ENCODE measurements around the gene SENP3.
"Not testable (repeated sequence)": the region's sequence is repeated elsewhere in the genome, so short reads cannot be mapped to it uniquely, and the experiment has no call there.

Gene SENP3

DNA sequence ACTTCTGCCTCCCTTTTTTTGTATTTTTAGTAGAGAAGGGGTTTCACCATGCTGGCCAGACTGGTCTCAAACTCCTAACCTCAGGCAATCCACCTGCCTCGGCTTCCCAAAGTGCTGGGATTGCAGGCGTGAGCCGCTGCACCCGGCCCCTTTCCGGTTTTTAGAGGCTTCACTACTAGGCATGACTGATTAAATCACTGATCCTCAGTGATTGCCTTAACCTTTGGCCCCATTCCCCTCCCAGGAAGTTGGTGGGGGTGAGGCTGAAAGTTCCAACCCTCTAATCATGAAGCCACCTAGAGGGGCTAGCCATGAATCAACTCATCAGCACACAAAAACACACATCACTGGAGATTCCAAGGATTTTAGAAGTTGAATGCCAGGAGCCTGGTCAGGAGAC is 35.8 kb downstream of the SENP3 start:
- DNase-seq (ENCODE audit: low read depth), result not testable (repeated sequence)

DNA sequence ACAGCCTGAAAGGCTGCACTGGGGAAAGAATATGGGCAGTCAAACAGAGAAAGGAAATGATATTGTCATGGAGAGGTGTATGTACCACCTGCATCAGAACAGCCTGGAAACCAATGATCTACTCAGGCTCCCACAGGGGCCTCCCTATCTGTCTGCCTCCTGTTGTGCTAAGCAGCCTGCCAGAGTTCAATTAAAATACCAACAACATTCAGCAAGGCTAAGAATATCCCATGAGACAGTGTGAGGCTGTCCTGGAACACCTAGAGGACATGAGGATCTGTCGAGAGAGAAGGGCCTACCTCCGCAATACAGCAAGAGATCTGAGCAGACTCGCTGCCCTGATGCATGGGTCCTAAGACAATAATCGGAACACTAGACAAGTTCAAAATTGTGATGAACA is 44.6 kb downstream of the SENP3 start:
- no peak for DNase-seq (ENCODE audit: low read depth)

DNA sequence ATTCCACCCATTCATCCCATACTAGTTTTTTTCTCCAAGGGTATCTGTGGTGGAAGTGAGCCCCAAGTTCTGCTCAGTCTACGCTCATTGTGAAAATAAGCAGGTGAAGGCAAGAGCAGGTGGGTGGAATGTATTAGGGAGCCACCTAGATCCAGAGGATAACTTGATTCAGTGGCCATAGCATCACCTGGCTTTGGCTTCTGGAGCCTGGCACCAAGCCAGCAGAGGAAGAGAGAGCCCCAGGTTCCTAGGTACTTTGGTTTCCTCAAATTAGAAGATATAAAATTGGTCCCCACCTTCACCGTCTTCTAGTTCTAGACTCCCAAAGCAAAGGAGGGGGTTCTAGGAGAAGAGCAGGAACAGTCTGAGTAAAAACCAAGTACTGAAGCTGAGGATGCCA is 48.9 kb downstream of the SENP3 start:
- no peak for DNase-seq (ENCODE audit: low read depth)

DNA sequence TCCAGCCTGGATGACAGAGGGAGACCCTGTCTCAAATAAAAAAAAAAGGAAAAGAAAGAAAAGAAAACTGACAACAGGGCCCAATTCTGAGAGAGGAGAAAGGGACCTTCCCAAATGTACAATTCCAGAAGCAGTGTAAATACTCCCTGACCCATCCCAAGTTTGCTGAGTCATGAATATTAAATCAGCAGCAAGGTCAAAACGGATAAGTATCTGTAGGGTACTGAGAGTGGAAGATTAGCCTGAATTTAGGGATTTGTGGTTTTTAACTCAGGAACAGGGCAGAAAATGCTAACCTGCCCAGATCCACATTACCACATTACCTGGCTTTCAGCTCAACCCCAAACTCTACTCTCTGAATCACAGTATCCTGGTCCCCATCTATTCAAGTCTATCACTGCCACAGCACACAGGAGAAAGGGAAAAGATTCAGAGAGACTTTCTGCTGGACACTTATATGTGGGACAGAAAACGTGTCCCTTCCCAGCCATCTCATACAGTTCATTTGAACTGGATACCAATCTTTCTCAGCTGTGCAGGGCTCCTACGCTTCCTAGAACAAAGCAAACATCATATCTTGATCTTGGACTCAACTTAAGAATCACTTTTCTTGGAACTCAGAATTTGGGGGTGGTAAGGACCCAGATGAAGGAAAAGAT is 50.0 kb downstream of the SENP3 start:
- no peak for DNase-seq (ENCODE audit: low read depth)

DNA sequence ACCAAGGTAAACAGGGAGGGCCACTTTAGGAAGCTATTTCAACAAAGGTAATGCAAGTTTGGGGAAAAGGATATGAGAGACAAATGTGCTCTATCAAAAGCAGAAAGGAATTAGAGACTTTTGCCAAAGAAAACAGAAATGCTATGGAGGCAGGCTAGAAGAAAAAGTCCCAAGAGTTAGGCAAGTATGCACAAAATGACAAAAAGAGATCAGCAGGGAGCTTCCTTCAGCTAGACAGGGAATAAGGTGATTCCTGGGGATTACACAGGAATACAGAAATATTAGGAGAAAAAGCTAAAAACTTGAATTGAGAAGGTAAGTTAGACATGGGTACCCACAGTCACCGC is 50.5 kb downstream of the SENP3 start:
- DNase-seq (ENCODE audit: low read depth), result no peak

DNA sequence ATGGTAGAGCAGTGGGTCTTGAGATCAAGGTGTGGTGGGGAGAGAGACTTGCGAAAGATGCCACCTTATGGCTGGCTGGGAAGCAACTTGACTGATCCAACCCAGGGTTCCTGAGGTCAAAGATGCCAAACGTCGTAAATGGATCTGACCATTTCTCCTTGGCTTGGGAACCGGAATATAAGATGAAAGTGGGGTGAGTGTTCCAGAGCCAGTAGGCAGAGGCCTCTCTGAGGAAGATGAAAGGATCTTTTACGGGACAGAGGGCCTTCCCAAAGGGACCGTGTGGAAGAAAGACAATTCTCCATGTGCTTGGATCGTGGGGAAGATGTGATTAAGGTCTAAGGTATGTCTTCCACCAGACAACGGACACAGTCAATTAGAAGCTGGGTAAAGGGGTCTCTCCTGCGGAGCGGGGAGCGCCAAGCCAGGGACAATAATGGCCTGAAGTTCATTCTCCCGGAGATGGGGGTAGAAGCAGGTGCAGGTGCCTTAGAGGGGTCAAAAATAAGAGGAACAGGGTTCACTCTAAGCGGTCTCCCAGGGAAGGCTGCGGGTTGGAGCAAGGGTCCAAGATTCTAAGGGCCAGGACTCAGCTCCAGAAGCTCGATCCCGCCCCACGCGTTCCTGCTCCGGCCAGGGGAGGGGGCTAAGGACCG is 52.2 kb downstream of the SENP3 start:
- peak; percentile 14 for DNase-seq (ENCODE audit: low read depth)

DNA sequence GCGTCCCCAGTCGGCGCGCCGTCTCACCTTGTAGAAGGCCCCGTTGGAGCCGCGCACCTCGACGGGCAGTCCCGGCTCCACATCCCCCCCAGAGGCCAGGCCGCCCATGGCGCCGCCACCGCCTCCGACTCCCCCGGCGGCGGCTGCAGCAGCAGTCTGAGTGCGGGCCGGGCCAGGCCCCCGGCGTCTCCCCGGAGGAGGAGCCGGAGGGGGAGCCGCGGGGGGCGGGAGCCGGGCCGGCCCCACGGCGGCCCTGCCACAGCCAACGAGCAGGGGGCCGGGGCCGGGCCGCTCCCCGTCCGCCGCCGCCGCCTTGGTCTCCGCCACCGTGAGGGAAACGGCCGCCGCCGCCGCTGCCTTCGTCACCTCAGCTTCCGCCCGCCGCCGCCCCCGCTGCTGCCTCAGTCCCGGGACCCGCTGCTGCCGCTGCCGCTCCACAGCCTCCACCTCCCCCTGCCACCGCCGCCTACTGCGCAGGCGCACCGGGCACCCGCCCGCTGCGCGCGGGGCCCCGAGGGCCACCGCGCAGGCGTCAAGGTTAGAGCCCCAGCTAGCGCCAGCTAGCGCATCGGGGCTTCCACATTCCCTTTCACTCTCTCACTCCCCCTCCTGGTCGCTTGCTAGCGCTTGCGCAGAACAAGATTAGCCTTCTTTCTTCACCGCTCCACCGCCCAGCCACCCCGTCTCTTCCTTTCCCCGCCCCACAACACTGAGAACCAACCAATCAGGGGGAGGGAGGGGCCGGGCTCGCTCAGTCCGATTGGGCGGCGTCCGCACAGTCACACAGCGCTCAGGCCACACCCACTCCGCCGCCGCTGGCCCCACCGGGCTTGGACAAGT is 52.9 kb downstream of the SENP3 start, which contains the start of gene FXR2:
TSS of gene FXR2 (minus strand) at position 473 of the 840 bp plus-strand sequence. CDS start at position 108, 365 bp downstream.
- peak; percentile 100 for DNase-seq (ENCODE audit: low read depth)

DNA sequence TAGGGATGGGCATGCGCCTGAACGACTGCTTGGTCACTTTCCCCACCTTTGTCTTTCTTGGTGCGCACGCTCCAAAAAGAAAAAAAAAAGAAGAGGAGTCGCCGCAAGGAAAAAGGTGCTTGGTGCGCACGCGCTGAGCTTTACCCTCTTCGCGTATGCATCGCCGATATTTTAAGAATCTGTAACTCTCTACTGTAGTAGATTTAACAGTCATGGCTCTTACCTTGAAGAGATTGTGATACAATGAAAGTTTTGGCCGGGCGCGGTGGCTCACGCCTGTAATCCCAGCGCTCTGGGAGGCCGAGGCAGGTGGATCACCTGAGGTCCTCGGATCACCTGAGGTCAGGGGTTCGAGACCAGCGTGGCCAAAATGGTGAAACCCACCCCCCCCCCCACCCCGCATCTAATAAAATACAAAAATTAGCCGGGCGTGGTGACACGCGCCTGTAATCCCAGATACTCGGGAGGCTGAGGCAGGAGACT is 53.6 kb downstream of the SENP3 start:
- DNase-seq (ENCODE audit: low read depth), result no peak

DNA sequence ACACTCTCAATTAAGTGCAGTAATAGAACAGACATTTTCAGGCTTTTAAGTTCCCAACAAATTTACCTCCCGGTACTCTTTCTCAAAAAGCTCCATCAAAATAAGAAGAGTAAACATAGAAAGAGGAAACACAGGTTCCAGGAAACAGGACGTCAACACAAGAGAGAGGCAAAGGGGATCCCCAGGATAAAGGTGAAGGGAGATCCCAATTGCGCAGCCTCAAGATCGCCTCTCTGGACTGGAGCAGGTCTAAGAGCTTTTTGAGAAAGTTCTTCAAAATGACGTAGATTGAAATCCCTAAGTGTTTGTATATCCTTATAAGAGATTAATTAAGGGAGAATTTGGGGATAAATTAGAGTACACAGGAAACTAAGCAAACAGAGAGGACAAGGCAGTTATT is 56.9 kb downstream of the SENP3 start:
- no peak for DNase-seq (ENCODE audit: low read depth)

DNA sequence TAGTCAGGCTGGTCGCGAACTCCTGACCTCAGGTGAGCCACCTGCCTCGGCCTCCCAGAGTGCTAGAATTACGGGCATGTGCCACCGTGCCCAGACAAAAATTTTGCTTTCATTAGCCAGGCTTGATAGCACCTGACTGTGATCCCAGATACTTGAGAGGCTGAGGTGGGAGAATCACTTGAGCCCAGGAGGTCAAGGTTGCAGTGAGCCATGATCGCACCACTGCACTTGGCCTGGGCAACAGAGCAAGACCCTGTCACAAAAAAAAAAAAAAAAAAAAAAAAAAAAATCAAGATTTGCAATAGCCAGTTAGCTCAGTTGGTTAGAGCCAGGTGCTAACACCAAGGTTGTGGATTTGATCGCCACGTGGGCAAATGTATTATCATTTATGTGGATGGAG is 59.1 kb downstream of the SENP3 start:
- DNase-seq (ENCODE audit: low read depth), result no peak

Data from GM04504 (cell line).